Kidney (tissue), 14 donors: ENCODE results near the gene GARIN5A. TPM values are rescaled to one million over a fixed set of nuclear protein-coding genes. Genes with fewer than 3 reads are reported as not detected.

Experiments used
- DNase-seq, 5 donors: peaks; one replicate each; pipeline ENCODE4 v3.0.0-alpha.2; 2013 to 2020
- FAIRE-seq: peaks from 2 replicates; lab custom pipeline; 2012; peaks lifted over from hg19 to GRCh38; lab: Jason Lieb, UNC
- H3K27ac ChIP-seq, 2 donors: one replicate each; pipeline ENCODE4 v1.7.0; 2013; ENCODE audit warnings: low read depth in 2 of 2, low read length in 2 of 2, inconsistent platforms in 1 of 2
- H3K27me3 ChIP-seq: one replicate; pipeline ENCODE4 v1.7.1; 2013; ENCODE audit warnings: low read length, inconsistent platforms; ENCODE audit not compliant: control insufficient read depth, insufficient read depth
- H3K36me3 ChIP-seq, 3 donors: one replicate each; pipeline versions ENCODE4 v1.7.0 to v1.7.1; 2013; ENCODE audit warnings: low read length in 3 of 3, control low read depth in 1 of 3, inconsistent platforms in 1 of 3; ENCODE audit not compliant: insufficient read depth in 3 of 3, control insufficient read depth in 2 of 3
- H3K4me1 ChIP-seq, 3 donors: one replicate each; pipeline versions ENCODE4 v1.7.0 to v1.7.1; 2013; ENCODE audit warnings: low read length in 3 of 3, inconsistent platforms in 1 of 3, low read depth in 1 of 3; ENCODE audit not compliant: control insufficient read depth in 2 of 3, insufficient read depth in 2 of 3
- H3K4me3 ChIP-seq, 3 donors: one replicate each; pipeline versions ENCODE4 v1.7.0 to v1.8.1; 2013; ENCODE audit warnings: low read length in 3 of 3, control low read depth in 1 of 3, inconsistent platforms in 1 of 3
- H3K9ac ChIP-seq, 3 donors: one replicate each; pipeline versions ENCODE4 v1.7.0 to v1.7.1; 2013; ENCODE audit warnings: low read length in 3 of 3, control low read depth in 1 of 3, inconsistent platforms in 1 of 3
- H3K9me3 ChIP-seq, 3 donors: one replicate each; pipeline versions ENCODE4 v1.7.0 to v1.7.1; 2013; ENCODE audit warnings: low read length in 3 of 3, control low read depth in 1 of 3, inconsistent platforms in 1 of 3; ENCODE audit not compliant: control insufficient read depth in 2 of 3, insufficient read depth in 1 of 3
- intact Hi-C: fragments of 100-400 bp; cut with DNase I; formaldehyde crosslinking; loops from one replicate; pipeline ENCODE4 v1.11.1; 2022
- polyA plus RNA-seq: library from polyadenylated mRNA; stranded (reverse); fragments of 350-450 nt; fragmentation: Illumina TruSeq; extraction: RNeasy Lipid Tissue Mini Kit (QIAGEN cat#74804); gene quantifications from one replicate; pipeline ENCODE4 v1.2.3, GENCODE V29; 2014; ENCODE audit warnings: low read depth, low replicate concordance; ENCODE audit not compliant: insufficient read depth
- total RNA-seq: library from RNA; stranded (reverse); fragmentation: NEBNext Ultra II Directional; extraction: Animal tissue kit (Norgen Biotek cat#: 25700); gene quantifications from one replicate; pipeline ENCODE4 v1.2.1, GENCODE V29; 2021
- TF ChIP-seq, protein P1 (sequence below): IDR thresholded peaks from 3 replicates; pipeline ENCODE4 v1.5.1; 2012; ENCODE audit warnings: mild to moderate bottlenecking, moderate library complexity, borderline replicate concordance; ENCODE audit not compliant: insufficient read depth; ENCODE audit errors: extremely low read depth
- donor health status: control.
- donor health status: control.
- donor health status: control.
- donor health status: control.
- donor health status: control.
- donor health status: DM: yes; HTN: yes; CAD: no.
- donor health status: Normal renal cell carcinoma (clear cell type).

Gene GARIN5A
- total and polyA plus RNA-seq, 2 donors from 2014 or later, result 2.0 to 9.0 TPM

DNA sequence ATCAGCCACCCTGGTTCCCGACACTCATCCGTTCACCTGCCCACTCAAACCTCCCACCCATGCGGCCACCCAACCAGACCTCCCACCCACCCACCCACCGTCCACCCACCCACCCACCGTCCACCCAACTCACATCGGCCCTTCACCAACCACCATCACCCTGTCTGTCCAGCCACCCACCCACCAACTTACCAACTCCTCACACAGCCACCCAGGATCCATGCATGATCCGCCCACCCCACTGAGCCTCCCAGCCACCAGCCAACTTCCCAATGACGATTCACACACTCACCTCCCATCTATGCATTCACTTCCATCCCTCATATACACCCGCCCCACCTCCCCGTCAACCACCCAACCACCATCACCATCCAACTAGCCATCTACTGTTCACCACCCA lies 30.1 kb upstream of the GARIN5A start:
- H3K4me3 ChIP-seq, result no peak overlapping the region
- peaks cover 0 to 7% (median 6%) of the 10 kb centered on the region in 3 donors for H3K4me1 ChIP-seq
- H3K27me3 ChIP-seq, result no peaks in the 10 kb centered on the region
- TF ChIP-seq, protein P1, sequence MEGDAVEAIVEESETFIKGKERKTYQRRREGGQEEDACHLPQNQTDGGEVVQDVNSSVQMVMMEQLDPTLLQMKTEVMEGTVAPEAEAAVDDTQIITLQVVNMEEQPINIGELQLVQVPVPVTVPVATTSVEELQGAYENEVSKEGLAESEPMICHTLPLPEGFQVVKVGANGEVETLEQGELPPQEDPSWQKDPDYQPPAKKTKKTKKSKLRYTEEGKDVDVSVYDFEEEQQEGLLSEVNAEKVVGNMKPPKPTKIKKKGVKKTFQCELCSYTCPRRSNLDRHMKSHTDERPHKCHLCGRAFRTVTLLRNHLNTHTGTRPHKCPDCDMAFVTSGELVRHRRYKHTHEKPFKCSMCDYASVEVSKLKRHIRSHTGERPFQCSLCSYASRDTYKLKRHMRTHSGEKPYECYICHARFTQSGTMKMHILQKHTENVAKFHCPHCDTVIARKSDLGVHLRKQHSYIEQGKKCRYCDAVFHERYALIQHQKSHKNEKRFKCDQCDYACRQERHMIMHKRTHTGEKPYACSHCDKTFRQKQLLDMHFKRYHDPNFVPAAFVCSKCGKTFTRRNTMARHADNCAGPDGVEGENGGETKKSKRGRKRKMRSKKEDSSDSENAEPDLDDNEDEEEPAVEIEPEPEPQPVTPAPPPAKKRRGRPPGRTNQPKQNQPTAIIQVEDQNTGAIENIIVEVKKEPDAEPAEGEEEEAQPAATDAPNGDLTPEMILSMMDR, result no peak
- DNase-seq (no peak), FAIRE-seq (no peak)
- no peak overlapping the region for H3K9ac ChIP-seq
- no peaks in the 10 kb centered on the region for H3K9me3 ChIP-seq
- intact Hi-C loops, result no loop called here
- H3K27ac ChIP-seq, result no peak overlapping the region
- H3K36me3 ChIP-seq, result no peaks in the 10 kb centered on the region

DNA sequence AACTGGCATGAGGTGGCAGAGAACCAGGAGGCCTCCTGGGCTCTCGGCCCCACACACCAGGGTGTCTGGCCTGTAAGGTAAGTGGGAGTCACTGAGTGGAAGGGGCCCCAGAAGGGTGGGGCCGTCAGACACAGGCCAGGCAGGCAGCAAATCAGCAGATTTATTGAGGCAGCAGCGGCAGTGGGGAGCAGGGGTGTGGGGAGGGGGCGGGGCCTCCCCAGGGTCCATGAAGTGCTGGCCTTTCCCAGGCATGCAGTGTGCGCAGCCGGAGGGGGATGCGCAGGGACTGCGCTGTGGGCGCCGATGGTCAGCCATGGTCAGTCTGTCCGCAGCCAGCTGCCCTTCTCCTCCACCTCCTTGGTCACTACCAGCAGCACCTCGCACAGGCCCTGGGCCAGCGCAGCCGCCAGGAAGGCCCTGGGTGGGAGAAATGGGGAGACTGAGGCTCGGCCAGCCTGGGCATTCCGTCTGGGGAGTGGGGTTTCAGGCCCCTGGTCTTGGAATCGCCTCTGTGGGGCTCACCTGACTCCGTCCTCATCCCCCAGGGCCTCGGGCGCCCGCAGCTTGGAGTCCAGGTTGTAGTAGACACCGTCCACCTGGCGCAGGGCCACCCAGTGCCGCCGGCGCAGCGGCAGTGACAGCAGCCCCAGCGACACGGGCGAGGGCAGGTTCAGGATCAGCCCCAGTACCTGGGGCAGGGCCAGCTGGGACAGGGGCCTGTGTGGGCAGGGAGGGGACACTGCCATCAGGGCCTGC lies 29.4 kb upstream of the GARIN5A start:
- no peak for FAIRE-seq
- intact Hi-C loops, result no loop called here
- H3K9ac ChIP-seq, result no peak overlapping the region
- H3K9me3 ChIP-seq, result no peaks in the 10 kb centered on the region
- no peaks in the 10 kb centered on the region for H3K36me3 ChIP-seq
- H3K27ac ChIP-seq, result no peak overlapping the region
- H3K27me3 ChIP-seq, result no peaks in the 10 kb centered on the region
- DNase-seq, result peak in 2 of 5 donors; percentile 50 to 64
- H3K4me3 ChIP-seq, result no peak overlapping the region
- TF ChIP-seq, protein P1, result no peak
- H3K4me1 ChIP-seq, result peaks cover 0 to 7% (median 6%) of the 10 kb centered on the region in 3 donors

DNA sequence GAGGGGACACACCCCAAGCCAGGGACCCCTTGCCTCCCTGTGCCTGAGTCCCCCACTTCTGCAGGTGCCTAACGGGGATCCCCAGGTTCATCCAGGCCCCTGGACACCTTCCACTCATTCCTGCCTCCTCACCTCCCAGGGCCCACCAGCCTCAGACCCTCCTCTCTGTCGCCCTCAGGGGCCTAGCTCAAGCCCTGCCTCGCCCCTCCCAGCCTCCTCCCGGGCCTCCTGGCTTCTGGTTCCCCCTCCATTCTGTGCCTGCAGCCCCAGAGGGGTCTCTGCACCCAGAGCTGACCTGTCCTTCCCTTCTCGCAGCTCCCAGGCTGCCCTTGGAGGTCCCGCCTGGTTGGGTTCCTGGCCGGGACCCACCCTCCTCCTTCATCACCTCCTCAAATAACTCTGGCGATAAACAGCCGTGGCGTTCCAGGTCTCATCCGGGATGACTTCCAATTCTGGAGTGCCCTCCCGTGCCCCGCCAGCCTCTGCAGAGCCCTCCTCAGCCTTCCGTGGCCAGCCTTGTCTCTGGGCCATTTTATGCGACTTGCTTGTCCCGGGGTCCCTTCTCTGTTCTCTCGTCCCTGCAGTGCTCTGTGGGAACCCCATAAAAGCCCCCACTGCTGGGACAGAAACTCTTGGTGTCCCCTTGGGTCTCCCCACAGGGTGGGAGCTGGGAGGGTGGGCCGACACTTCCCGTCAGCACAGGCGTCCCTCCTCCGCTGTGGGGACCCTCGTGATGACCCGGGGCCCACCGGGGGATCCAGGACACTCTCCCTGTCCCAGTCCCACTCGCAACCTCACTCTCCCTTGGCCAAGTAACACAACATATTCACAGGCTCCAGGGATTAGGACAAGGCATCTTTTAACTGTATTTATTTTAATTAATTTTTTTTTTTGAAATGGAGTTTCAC lies 25.2 kb upstream of the GARIN5A start:
- FAIRE-seq (no peak), DNase-seq (peak in 1 of 5 donors; percentile 67)
- TF ChIP-seq, protein P1, result no peak
- Histone ChIP-seq H3K4me3 (no peak overlapping the region), H3K27me3 (peaks cover 8% of the 10 kb centered on the region), H3K9me3 (no peaks in the 10 kb centered on the region), H3K4me1 (no peaks in the 10 kb centered on the region), H3K9ac (no peak overlapping the region), H3K27ac (no peak overlapping the region), H3K36me3 (no peaks in the 10 kb centered on the region)
- intact Hi-C loops, result no loop called here
